Large intestine (tissue), 3 donors: ENCODE measurements around the gene BCAM. TPM values are rescaled to one million over a fixed set of nuclear protein-coding genes. Genes with fewer than 3 reads are reported as not detected.
A peak's percentile ranks its signal among the peaks of the same experiment; 100 is the strongest.
"Not testable (repeated sequence)": the region's sequence is repeated elsewhere in the genome, so short reads cannot be mapped to it uniquely, and the experiment has no call there.

Experiments
- DNase-seq, 2 donors: peaks; one replicate each; pipeline versions ENCODE4 v3.0.0 to v3.0.0-alpha.2; 2013
- H3K27ac ChIP-seq: one replicate; pipeline ENCODE4 v1.5.1; 2013; ENCODE audit warnings: low read length
- H3K27me3 ChIP-seq: 2 replicates; pipeline ENCODE4 v1.6.1; 2013; ENCODE audit warnings: low read length; ENCODE audit not compliant: control insufficient read depth, insufficient read depth
- H3K36me3 ChIP-seq: 2 replicates; pipeline ENCODE4 v1.6.1; 2013; ENCODE audit warnings: low read length; ENCODE audit not compliant: control insufficient read depth, insufficient read depth
- H3K4me1 ChIP-seq: one replicate; pipeline ENCODE4 v1.6.1; 2013; ENCODE audit warnings: low read length; ENCODE audit not compliant: control insufficient read depth, insufficient read depth
- H3K4me3 ChIP-seq: one replicate; pipeline ENCODE4 v1.5.1; 2013; ENCODE audit warnings: low read length
- H3K9me3 ChIP-seq: one replicate; pipeline ENCODE4 v1.6.1; 2013; ENCODE audit warnings: mild to moderate bottlenecking, low read depth, low read length, moderate library complexity; ENCODE audit not compliant: control insufficient read depth
- WGBS: methylation state at CpG from one replicate; pipeline ENCODE4 v1.1.5; 2013; ENCODE audit warnings: low lambda C conversion rate; ENCODE audit not compliant: insufficient coverage; 5-methylcytosine and 5-hydroxymethylcytosine counted together
- polyA plus RNA-seq: library from polyadenylated mRNA; unstranded; fragments of 120-200 nt; gene quantifications from one replicate; pipeline ENCODE4 v1.2.1, GENCODE V29; 2013

BCAM gene
- polyA plus RNA-seq, 1 donor, result 154 TPM

DNA sequence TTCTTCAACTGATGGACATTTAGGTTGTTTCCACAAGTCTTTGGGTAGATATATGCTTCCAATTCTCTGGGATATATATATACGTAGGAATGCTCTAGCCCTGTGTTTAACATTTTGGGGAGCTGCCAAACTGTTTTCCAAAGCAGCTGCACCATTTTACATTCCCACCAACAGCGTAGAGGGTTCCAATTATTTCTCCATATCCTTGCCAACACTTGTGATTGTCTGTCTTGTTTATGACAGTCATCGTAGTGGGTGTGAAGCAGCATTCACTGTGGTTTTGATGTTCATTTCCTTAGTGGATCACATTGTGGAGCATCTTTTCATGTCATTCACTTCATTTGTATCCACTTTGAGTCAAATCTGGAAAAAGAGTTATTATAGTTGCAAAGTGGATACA is 35.9 kb upstream of the BCAM start:
- no CpG with 5 or more reads among the region's 3 CpGs for WGBS

GRCh38 chr19:44775676-44776240 is 33.1 kb upstream of the BCAM start:
- peaks cover under 1% of the 10 kb centered on the region for H3K36me3 ChIP-seq
- H3K4me3 ChIP-seq, result peak overlapping the region; percentile 66
- H3K4me1 ChIP-seq, result peaks cover 40% of the 10 kb centered on the region
- no peaks in the 10 kb centered on the region for H3K9me3 ChIP-seq
- WGBS, result no CpG with 5 or more reads among the region's 6 CpGs
- peak overlapping the region; percentile 99 for H3K27ac ChIP-seq
- no peak for DNase-seq
- no peaks in the 10 kb centered on the region for H3K27me3 ChIP-seq

More for the DNA sequence above, 35.9 kb upstream of the BCAM start:
- H3K9me3 ChIP-seq, result no peaks in the 10 kb centered on the region
- H3K4me3 ChIP-seq, result no peak overlapping the region
- no peaks in the 10 kb centered on the region for H3K36me3 ChIP-seq
- peaks cover 33% of the 10 kb centered on the region for H3K4me1 ChIP-seq
- H3K27me3 ChIP-seq, result no peaks in the 10 kb centered on the region
- DNase-seq, result no peak
- H3K27ac ChIP-seq, result no peak overlapping the region

- DNase-seq, result peak; percentile 93 to 96
- peak overlapping the region; percentile 66 for H3K4me3 ChIP-seq
- H3K9me3 ChIP-seq, result no peaks in the 10 kb centered on the region
- H3K27ac ChIP-seq, result peak overlapping the region; percentile 99
- H3K27me3 ChIP-seq, result no peaks in the 10 kb centered on the region
- H3K4me1 ChIP-seq, result peaks cover 35% of the 10 kb centered on the region
- WGBS, result no CpG with 5 or more reads among the region's 23 CpGs
- peaks cover 5% of the 10 kb centered on the region for H3K36me3 ChIP-seq
Observed at GRCh38 chr19:44776402-44777096, 32.4 kb upstream of the BCAM start.

DNA sequence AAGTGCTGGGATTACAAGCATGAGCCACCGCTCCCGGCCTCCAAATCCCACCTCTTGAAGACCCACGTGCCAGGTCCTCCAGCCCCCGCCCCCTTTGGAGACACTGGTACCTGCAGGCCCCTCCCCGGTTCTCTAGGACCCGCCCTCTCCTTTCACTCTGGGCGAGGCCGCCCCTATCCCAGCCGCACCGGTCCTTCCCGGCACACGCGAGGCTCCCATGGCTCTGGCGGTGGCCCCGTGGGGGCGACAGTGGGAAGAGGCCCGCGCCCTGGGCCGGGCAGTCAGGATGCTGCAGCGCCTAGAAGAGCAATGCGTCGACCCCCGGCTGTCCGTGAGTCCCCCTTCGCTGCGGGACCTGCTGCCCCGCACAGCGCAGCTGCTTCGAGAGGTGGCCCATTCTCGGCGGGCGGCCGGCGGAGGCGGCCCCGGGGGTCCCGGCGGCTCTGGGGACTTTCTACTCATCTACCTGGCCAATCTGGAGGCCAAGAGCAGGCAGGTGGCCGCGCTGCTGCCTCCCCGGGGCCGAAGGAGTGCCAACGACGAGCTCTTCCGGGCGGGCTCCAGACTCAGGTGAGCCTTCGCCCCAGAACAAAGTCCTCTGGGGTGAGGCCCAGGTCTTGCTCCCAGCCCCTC is 31.1 kb upstream of the BCAM start, which contains the start of gene CBLC:
CBLC (plus strand) TSS at position 176 of the 633 bp plus-strand sequence; CDS start at position 218, 42 bp downstream.
- peak; percentile 91 to 94 for DNase-seq

GRCh38 chr19:44779150-44779549 is 29.8 kb upstream of the BCAM start:
- H3K9me3 ChIP-seq, result no peaks in the 10 kb centered on the region
- WGBS, result no CpG with 5 or more reads among the region's 2 CpGs
- H3K4me3 ChIP-seq, result peak overlapping the region; percentile 37
- peaks cover 15% of the 10 kb centered on the region for H3K36me3 ChIP-seq
- peak overlapping the region; percentile 14 for H3K27ac ChIP-seq
- H3K27me3 ChIP-seq, result no peaks in the 10 kb centered on the region
- DNase-seq, result no peak
- H3K4me1 ChIP-seq, result peaks cover 35% of the 10 kb centered on the region

More for the DNA sequence above, 31.1 kb upstream of the BCAM start, which contains the start of gene CBLC:
- Histone ChIP-seq H3K27ac (peak within 1 kb of the TSS; percentile 99), H3K4me3 (peak within 1 kb of the TSS; percentile 66), H3K27me3 (no peaks in the 10 kb centered on the region), H3K9me3 (no peaks in the 10 kb centered on the region), H3K36me3 (peaks cover 12% of the 10 kb centered on the region), H3K4me1 (peaks cover 35% of the 10 kb centered on the region)
- no CpG with 5 or more reads among the region's 47 CpGs for WGBS

DNA sequence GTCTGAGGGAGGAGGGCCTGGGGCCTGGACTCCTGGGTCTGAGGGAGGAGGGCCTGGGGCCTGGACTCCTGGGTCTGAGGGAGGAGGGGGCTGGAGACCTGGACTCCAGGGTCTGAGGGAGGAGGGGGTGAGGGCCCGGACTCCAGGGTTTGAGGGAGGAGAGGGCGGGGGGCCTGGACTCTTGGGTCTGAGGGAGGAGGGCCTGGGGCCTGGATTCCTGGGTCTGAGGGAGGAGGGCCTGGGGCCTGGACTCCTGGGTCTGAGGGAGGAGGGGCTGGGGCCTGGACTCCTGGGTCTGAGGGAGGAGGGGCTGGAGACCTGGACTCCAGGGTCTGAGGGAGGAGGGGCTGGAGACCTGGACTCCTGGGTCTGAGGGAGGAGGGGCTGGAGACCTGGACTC is 27.2 kb upstream of the BCAM start:
- no CpG with 5 or more reads among the region's 2 CpGs for WGBS
- not testable (repeated sequence) for DNase-seq, H3K9me3 ChIP-seq, H3K27me3 ChIP-seq, H3K27ac ChIP-seq, H3K4me3 ChIP-seq
- H3K4me1 ChIP-seq, result peaks cover 21% of the 10 kb centered on the region
- peaks cover 27% of the 10 kb centered on the region for H3K36me3 ChIP-seq

DNA sequence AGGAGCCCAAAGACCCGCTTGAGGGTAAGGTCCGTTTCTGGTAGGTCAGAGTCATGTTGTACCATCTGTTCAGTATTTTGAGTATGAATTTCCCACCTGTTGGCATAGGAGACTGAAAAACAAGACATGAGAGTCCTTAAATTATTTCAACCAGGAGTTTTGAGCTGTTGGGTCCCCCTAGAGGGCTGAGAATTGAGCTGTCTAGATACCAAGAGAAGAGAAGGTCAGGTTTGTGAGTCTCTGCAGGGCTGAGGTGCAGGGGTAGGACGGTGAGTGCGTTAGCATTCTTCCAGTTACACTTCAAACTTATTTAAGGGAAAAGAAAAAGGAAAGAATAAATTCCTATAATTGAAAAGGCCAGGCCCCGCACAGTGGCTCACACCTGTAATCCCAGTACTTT is 26.2 kb upstream of the BCAM start:
- Histone ChIP-seq H3K4me3 (no peak overlapping the region), H3K27me3 (no peaks in the 10 kb centered on the region), H3K36me3 (peaks cover 29% of the 10 kb centered on the region), H3K27ac (no peak overlapping the region), H3K4me1 (peaks cover 15% of the 10 kb centered on the region), H3K9me3 (no peaks in the 10 kb centered on the region)
- WGBS, result no CpG with 5 or more reads among the region's 5 CpGs
- no peak for DNase-seq

DNA sequence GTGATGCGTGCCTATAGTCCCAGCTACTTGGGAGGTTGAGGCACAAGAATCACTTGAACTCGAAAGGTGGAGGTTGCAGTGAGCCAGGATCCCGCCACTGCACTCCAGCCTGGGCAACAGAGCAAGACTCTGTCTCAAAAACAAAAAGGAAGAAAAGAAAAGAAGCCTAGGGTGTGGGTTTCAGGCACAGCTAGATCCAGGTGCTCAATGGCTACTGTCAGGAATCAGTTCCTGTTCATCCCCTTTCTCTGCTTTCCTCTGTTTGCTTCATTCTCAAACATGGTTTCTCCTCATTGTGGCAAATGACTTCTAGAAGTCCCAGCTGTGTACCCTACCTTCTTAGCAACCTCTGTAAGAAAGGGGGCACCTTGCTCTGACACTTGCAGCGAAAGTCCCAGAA is 25.4 kb upstream of the BCAM start:
- DNase-seq, result no peak
- Histone ChIP-seq H3K9me3 (no peaks in the 10 kb centered on the region), H3K4me1 (peaks cover 15% of the 10 kb centered on the region), H3K27me3 (no peaks in the 10 kb centered on the region), H3K27ac (no peak overlapping the region), H3K4me3 (no peak overlapping the region), H3K36me3 (peaks cover 34% of the 10 kb centered on the region)
- WGBS, result no CpG with 5 or more reads among the region's 4 CpGs

DNA sequence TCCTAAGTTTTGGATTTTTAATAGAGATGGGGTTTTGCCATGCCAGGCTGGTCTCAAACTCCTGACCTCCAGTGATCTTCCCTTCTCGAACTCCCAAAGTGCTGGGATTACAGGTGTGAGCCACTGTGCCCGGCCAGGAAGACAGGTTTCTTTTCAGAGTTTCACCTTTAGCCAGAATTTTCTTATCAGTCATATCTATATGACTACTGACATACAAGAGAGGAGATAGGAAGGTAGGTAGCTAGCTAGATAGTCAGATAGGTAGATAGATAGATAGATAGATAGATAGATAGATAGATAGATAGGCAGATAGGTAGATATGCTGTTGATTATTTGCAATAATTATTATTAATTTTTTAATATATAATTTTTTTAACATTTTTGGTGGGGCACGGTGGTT is 23.6 kb upstream of the BCAM start:
- Histone ChIP-seq H3K4me1 (peaks cover 4% of the 10 kb centered on the region), H3K36me3 (peaks cover 43% of the 10 kb centered on the region), H3K4me3 (no peak overlapping the region), H3K27me3 (no peaks in the 10 kb centered on the region), H3K27ac (no peak overlapping the region), H3K9me3 (no peaks in the 10 kb centered on the region)
- 100% methylated on average over 1 of the region's 3 CpGs for WGBS
- no peak for DNase-seq

- no CpG with 5 or more reads among the region's 15 CpGs for WGBS
- Histone ChIP-seq H3K27me3 (no peaks in the 10 kb centered on the region), H3K4me1 (peaks cover 4% of the 10 kb centered on the region), H3K4me3 (no peak overlapping the region), H3K27ac (no peak overlapping the region), H3K9me3 (no peaks in the 10 kb centered on the region), H3K36me3 (peaks cover 47% of the 10 kb centered on the region)
- no peak for DNase-seq
Observed at GRCh38 chr19:44785993-44786392, 22.9 kb upstream of the BCAM start.
